Neutrophil (primary cell): ENCODE measurements around the gene NCL.

Experiments
- H3K27ac ChIP-seq: fragments of 200-600 bp; sonication (generic); 2 replicates; pipeline ENCODE4 v1.5.1; 2016; ENCODE audit warnings: mild to moderate bottlenecking, moderate library complexity
- H3K27me3 ChIP-seq: fragments of 200-600 bp; sonication (generic); 2 replicates; pipeline ENCODE4 v1.6.0; 2016; ENCODE audit warnings: mild to moderate bottlenecking
- H3K36me3 ChIP-seq: fragments of 200-600 bp; sonication (generic); 2 replicates; pipeline ENCODE4 v1.5.1; 2017
- H3K4me1 ChIP-seq, 2 experiments: fragments of 200-600 bp in 1 of 2; sonication (generic) in 1 of 2; 1 replicate in 1 of 2; 2 replicates in 1 of 2; pipeline versions ENCODE4 v1.5.1 to v1.6.1; 2013 to 2016; ENCODE audit warnings: low read depth in 1 of 2, low read length in 1 of 2, mild to moderate bottlenecking in 1 of 2, moderate library complexity in 1 of 2; ENCODE audit not compliant: control insufficient read depth in 1 of 2, insufficient read depth in 1 of 2
- H3K4me3 ChIP-seq, 2 experiments: fragments of 200-600 bp in 1 of 2; sonication (generic) in 1 of 2; 1 replicate in 1 of 2; 2 replicates in 1 of 2; pipeline ENCODE4 v1.5.1; 2013 to 2016; ENCODE audit warnings: low read depth in 1 of 2, low read length in 1 of 2, mild to moderate bottlenecking in 1 of 2, moderate library complexity in 1 of 2
- H3K9me3 ChIP-seq: fragments of 200-600 bp; sonication (generic); 2 replicates; pipeline ENCODE4 v1.5.1; 2016
- CTCF ChIP-seq: fragments of 200-600 bp; sonication (generic); IDR thresholded peaks from 2 replicates; pipeline ENCODE4 v1.5.1; 2016; ENCODE audit warnings: antibody characterized with exemption

Gene NCL

GRCh38 chr2:231476920-231477319 is 12.6 kb upstream of the NCL start:
- no peak overlapping the region for H3K27ac ChIP-seq
- H3K4me3 ChIP-seq = no peak overlapping the region
- H3K27me3 ChIP-seq = no peaks in the 10 kb centered on the region
- no peaks in the 10 kb centered on the region for H3K36me3 ChIP-seq
- no peaks in the 10 kb centered on the region for H3K9me3 ChIP-seq
- no peaks in the 10 kb centered on the region for H3K4me1 ChIP-seq
- no peak for TF ChIP-seq CTCF

- TF ChIP-seq CTCF = no peak
Observed at GRCh38 chr2:231475965-231476364, 11.7 kb upstream of the NCL start.

GRCh38 chr2:231472816-231473215 is 8.5 kb upstream of the NCL start:
- no peaks in the 10 kb centered on the region for H3K36me3 ChIP-seq
- no peak for TF ChIP-seq CTCF
- H3K9me3 ChIP-seq = no peaks in the 10 kb centered on the region
- peaks cover 15 to 18% of the 10 kb centered on the region in 2 experiments for H3K4me1 ChIP-seq
- H3K27me3 ChIP-seq = no peaks in the 10 kb centered on the region
- H3K27ac ChIP-seq = peak overlapping the region; percentile 52
- no peak overlapping the region for H3K4me3 ChIP-seq

More at GRCh38 chr2:231475965-231476364, 11.7 kb upstream of the NCL start:
- H3K36me3 ChIP-seq = no peaks in the 10 kb centered on the region
- H3K4me3 ChIP-seq = no peak overlapping the region
- no peaks in the 10 kb centered on the region for H3K9me3 ChIP-seq
- H3K4me1 ChIP-seq = no peaks in the 10 kb centered on the region
- no peaks in the 10 kb centered on the region for H3K27me3 ChIP-seq
- H3K27ac ChIP-seq = no peak overlapping the region

GRCh38 chr2:231470246-231470900 is 6.1 kb upstream of the NCL start:
- TF ChIP-seq CTCF = no peak
- H3K36me3 ChIP-seq = no peaks in the 10 kb centered on the region
- H3K27ac ChIP-seq = no peak overlapping the region
- no peak overlapping the region for H3K4me3 ChIP-seq
- H3K27me3 ChIP-seq = no peaks in the 10 kb centered on the region
- peaks cover 17 to 21% of the 10 kb centered on the region in 2 experiments for H3K4me1 ChIP-seq
- no peaks in the 10 kb centered on the region for H3K9me3 ChIP-seq

- Histone ChIP-seq H3K36me3 (no peaks in the 10 kb centered on the region), H3K27me3 (no peaks in the 10 kb centered on the region), H3K4me1 (peaks cover 24 to 26% of the 10 kb centered on the region in 2 experiments), H3K27ac (peak overlapping the region; percentile 72), H3K4me3 (peak overlapping the region in 1 of 2 experiments; percentile 18), H3K9me3 (no peaks in the 10 kb centered on the region)
- no peak for TF ChIP-seq CTCF
Observed at GRCh38 chr2:231469583-231469950, 5.3 kb upstream of the NCL start.
